ENCODE measurements around the gene DUSP6. TPM values are rescaled to one million over a fixed set of nuclear protein-coding genes. Genes with fewer than 3 reads are reported as not detected.

The DUSP6 gene
- total and polyA plus RNA-seq, 9 of the 15 experiments (the other 6 are each of a cell fraction or from before 2014, with no cell fraction given) = 0.04 to 0.60 (median 0.08) TPM; not detected in 2

DNA sequence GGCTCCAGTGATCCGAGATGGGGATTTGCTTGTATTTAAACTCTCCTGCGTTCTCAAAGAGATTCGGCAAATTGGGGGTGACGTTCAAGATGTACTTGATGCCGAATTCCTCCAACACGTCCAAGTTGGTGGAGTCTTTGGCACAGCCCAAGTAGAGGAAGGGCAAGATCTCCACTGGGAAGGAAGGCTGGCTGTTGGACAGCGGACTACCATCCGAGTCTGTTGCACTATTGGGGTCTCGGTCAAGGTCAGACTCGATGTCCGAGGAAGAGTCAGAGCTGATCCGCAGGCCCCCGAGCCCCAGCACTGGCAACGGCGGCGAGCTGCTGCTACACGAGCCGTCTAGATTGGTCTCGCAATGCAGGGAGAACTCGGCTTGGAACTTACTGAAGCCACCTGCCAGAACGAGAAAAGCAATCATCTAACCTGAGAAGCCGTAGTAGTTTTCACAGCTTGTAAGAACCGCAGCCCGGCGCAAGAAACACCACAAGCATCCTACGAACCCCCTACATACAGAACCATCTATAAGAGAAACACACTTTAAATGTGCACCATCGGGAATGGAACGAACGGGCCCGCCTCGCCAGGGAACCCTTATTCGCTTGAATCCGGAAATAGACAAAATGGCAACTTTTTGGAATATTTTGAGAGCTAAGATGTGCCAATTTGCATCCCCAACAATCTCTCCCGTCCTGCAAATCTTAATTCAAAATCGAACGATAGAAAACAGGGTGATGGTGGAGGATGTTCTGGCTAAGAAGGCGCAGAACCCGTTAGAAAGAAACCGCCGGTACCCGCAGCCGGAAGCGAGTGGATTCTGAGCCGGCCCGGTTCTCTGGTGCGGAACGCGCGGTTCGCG, 1.4 kb downstream of the DUSP6 start:
- BruUV-seq (replicated peaks) = no TSS peak
- no peak for FAIRE-seq
- Histone ChIP-seq H3K79me2 (ENCODE audit: control insufficient read depth, insufficient read depth, low read length) (no peaks in the 10 kb centered on the region), H3K9me3 (replicated peaks; ENCODE audit: control insufficient read depth, insufficient read depth, low read depth, low read length) (no peaks in the 10 kb centered on the region; the same call in 1 of the 2 replicates), H3K4me1 (replicated peaks in 1 of 2; ENCODE audit: control insufficient read depth in 2 of 2, insufficient read depth in 2 of 2, low read length in 2 of 2) (peaks cover 0 to 14% of the 10 kb centered on the region in 2 experiments), H3K9ac (ENCODE audit: insufficient read depth in 1 of 2, low read depth in 2 of 2, low read length in 2 of 2) (no peak overlapping the region), H3K9me1 (ENCODE audit: control insufficient read depth, insufficient read depth, low read length) (no peaks in the 10 kb centered on the region), H3K27me3 (ENCODE audit: control insufficient read depth in 2 of 2, insufficient read depth in 2 of 2, low read length in 2 of 2) (no peaks in the 10 kb centered on the region; a peak in 1 of 5 replicates), H3K27ac (ENCODE audit: extremely low read depth, low read depth, low read length) (no peak overlapping the region), H4K20me1 (replicated peaks; ENCODE audit: control insufficient read depth, insufficient read depth, low read length) (no peaks in the 10 kb centered on the region), H3K4me3 (no peak overlapping the region), H3K36me3 (ENCODE audit: control insufficient read depth, insufficient read depth, low read length) (no peaks in the 10 kb centered on the region), H2AFZ (ENCODE audit: low read depth, low read length) (no peak overlapping the region), H3K4me2 (ENCODE audit: insufficient read depth, low read length) (no peak overlapping the region)
- no peak for DNase-seq (ENCODE audit: extremely low read depth in 1 of 4, low spot score in 3 of 4)
- in situ Hi-C loops (cut with MboI) = no loop called here
- intact Hi-C loops (cut with micrococcal nuclease) = no loop called here
- CTCF ChIA-PET (ENCODE audit: low intra/inter-chr PET ratio) = no interaction called here
- ATAC-seq = no peak
- POLR2A ChIA-PET = no interaction called here
- 42% methylated on average over 43 of the region's 51 CpGs for WGBS (ENCODE audit: insufficient coverage, low coverage, missing lambda C conversion rate)
- TF ChIP-seq ARNT (IDR thresholded peaks at IDR 0.05) (no peak), SRSF3 (IDR thresholded peaks at IDR 0.05; ENCODE audit: insufficient read depth, low read length) (no peak), HNRNPK (IDR thresholded peaks at IDR 0.05; ENCODE audit: low read depth, low read length, poor library complexity, severe bottlenecking) (no peak), COPS2 (conservative IDR thresholded peaks at IDR 0.05) (no peak), L3MBTL2 (IDR thresholded peaks at IDR 0.05) (no peak), TAF9B (IDR thresholded peaks at IDR 0.05; ENCODE audit: partially characterized antibody) (no peak), TBP (optimal IDR thresholded peaks at IDR 0.05; ENCODE audit: low read depth, low read length) (no peak)
- TF ChIP-seq, protein P1, sequence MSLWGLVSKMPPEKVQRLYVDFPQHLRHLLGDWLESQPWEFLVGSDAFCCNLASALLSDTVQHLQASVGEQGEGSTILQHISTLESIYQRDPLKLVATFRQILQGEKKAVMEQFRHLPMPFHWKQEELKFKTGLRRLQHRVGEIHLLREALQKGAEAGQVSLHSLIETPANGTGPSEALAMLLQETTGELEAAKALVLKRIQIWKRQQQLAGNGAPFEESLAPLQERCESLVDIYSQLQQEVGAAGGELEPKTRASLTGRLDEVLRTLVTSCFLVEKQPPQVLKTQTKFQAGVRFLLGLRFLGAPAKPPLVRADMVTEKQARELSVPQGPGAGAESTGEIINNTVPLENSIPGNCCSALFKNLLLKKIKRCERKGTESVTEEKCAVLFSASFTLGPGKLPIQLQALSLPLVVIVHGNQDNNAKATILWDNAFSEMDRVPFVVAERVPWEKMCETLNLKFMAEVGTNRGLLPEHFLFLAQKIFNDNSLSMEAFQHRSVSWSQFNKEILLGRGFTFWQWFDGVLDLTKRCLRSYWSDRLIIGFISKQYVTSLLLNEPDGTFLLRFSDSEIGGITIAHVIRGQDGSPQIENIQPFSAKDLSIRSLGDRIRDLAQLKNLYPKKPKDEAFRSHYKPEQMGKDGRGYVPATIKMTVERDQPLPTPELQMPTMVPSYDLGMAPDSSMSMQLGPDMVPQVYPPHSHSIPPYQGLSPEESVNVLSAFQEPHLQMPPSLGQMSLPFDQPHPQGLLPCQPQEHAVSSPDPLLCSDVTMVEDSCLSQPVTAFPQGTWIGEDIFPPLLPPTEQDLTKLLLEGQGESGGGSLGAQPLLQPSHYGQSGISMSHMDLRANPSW (CRISPR knock-in tag; IDR thresholded peaks at IDR 0.05) = no peak
- TF ChIP-seq, protein P2, sequence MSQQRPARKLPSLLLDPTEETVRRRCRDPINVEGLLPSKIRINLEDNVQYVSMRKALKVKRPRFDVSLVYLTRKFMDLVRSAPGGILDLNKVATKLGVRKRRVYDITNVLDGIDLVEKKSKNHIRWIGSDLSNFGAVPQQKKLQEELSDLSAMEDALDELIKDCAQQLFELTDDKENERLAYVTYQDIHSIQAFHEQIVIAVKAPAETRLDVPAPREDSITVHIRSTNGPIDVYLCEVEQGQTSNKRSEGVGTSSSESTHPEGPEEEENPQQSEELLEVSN (IDR thresholded peaks at IDR 0.05; ENCODE audit: borderline replicate concordance in 1 of 2, extremely low read depth in 1 of 2, insufficient read depth in 1 of 2, insufficient read length in 1 of 2, low read depth in 1 of 2, low read length in 1 of 2, poor library complexity in 1 of 2, severe bottlenecking in 1 of 2) = no peak
- TF ChIP-seq, protein P3, sequence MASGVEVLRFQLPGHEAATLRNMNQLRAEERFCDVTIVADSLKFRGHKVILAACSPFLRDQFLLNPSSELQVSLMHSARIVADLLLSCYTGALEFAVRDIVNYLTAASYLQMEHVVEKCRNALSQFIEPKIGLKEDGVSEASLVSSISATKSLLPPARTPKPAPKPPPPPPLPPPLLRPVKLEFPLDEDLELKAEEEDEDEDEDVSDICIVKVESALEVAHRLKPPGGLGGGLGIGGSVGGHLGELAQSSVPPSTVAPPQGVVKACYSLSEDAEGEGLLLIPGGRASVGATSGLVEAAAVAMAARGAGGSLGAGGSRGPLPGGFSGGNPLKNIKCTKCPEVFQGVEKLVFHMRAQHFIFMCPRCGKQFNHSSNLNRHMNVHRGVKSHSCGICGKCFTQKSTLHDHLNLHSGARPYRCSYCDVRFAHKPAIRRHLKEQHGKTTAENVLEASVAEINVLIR (CRISPR knock-in tag; IDR thresholded peaks at IDR 0.05) = no peak
- TF ChIP-seq, protein P4, sequence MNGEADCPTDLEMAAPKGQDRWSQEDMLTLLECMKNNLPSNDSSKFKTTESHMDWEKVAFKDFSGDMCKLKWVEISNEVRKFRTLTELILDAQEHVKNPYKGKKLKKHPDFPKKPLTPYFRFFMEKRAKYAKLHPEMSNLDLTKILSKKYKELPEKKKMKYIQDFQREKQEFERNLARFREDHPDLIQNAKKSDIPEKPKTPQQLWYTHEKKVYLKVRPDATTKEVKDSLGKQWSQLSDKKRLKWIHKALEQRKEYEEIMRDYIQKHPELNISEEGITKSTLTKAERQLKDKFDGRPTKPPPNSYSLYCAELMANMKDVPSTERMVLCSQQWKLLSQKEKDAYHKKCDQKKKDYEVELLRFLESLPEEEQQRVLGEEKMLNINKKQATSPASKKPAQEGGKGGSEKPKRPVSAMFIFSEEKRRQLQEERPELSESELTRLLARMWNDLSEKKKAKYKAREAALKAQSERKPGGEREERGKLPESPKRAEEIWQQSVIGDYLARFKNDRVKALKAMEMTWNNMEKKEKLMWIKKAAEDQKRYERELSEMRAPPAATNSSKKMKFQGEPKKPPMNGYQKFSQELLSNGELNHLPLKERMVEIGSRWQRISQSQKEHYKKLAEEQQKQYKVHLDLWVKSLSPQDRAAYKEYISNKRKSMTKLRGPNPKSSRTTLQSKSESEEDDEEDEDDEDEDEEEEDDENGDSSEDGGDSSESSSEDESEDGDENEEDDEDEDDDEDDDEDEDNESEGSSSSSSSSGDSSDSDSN (IDR thresholded peaks at IDR 0.05; ENCODE audit: borderline replicate concordance in 1 of 2, low read depth in 2 of 2, low read length in 2 of 2) = no peak

All from K562 (cell line).